ENCODE results near the gene MFSD8. TPM values are rescaled to one million over a fixed set of nuclear protein-coding genes. Genes with fewer than 3 reads are reported as not detected.
A peak's percentile ranks its signal among the peaks of the same experiment; 100 is the strongest.

Gene MFSD8
- polyA plus RNA-seq, 1 donor (not counting 4 experiments of a cell fraction or from before 2014, with no cell fraction given): 19.0 TPM

DNA sequence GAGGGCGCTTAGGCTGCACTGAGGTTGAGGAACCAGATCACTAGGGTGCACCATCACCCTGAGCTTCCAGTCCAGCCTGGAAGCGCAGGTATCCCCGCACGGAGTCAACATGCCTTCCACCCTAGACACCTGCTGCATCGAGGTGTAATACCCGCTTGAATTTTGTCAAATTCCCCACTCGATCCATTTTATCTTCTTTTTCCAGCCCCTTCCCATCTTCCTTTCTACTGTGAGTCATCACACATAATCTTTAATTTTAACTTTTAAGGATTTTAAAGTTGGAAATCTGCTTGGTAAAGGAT is 83.5 kb downstream of the MFSD8 start:
- TF ChIP-seq, protein P1, sequence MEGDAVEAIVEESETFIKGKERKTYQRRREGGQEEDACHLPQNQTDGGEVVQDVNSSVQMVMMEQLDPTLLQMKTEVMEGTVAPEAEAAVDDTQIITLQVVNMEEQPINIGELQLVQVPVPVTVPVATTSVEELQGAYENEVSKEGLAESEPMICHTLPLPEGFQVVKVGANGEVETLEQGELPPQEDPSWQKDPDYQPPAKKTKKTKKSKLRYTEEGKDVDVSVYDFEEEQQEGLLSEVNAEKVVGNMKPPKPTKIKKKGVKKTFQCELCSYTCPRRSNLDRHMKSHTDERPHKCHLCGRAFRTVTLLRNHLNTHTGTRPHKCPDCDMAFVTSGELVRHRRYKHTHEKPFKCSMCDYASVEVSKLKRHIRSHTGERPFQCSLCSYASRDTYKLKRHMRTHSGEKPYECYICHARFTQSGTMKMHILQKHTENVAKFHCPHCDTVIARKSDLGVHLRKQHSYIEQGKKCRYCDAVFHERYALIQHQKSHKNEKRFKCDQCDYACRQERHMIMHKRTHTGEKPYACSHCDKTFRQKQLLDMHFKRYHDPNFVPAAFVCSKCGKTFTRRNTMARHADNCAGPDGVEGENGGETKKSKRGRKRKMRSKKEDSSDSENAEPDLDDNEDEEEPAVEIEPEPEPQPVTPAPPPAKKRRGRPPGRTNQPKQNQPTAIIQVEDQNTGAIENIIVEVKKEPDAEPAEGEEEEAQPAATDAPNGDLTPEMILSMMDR (optimal IDR thresholded peaks at IDR 0.05 in 1 of 3, IDR thresholded peaks at IDR 0.05 in 1 of 3, conservative IDR thresholded peaks at IDR 0.05 in 1 of 3; ENCODE audit: extremely low read depth in 1 of 3, insufficient read depth in 2 of 3, low read length in 3 of 3): peak in 1 of 3 experiments; percentile 50
- TF ChIP-seq EZH2 (IDR thresholded peaks at IDR 0.05; ENCODE audit: low read length): no peak
- no peak for DNase-seq (ENCODE audit: low read depth, low spot score)
- peaks cover 0 to 7% of the 10 kb centered on the region in 2 experiments for H3K36me3 ChIP-seq (ENCODE audit: control insufficient read depth in 2 of 2, extremely low read depth in 1 of 2, insufficient read depth in 2 of 2, low read length in 2 of 2)
- dilution Hi-C loops (cut with MboI; ENCODE audit: extremely low pct_ligation_motif_present, low sequenced_read_pairs): no loop called here
- H2AFZ ChIP-seq (ENCODE audit: control insufficient read depth, low read length): peak overlapping the region; percentile 98
- H3K9me3 ChIP-seq (ENCODE audit: control insufficient read depth, low read depth, low read length): no peaks in the 10 kb centered on the region
- no peaks in the 10 kb centered on the region for H3K27me3 ChIP-seq (ENCODE audit: control insufficient read depth, extremely low read depth, insufficient read depth, low read length)
- peaks cover 25% of the 10 kb centered on the region for H3K79me2 ChIP-seq (ENCODE audit: control insufficient read depth, insufficient read depth, low read length)
- peak overlapping the region; percentile 88 for H3K4me2 ChIP-seq (ENCODE audit: control insufficient read depth, extremely low read depth, insufficient read depth, low read depth, low read length)
- H3K9ac ChIP-seq (ENCODE audit: control insufficient read depth, extremely low read depth, insufficient read depth, low read length): peak overlapping the region; percentile 94
- H4K20me1 ChIP-seq (ENCODE audit: control insufficient read depth, extremely low read depth, insufficient read depth, low read length): no peaks in the 10 kb centered on the region
- no peak for FAIRE-seq
- H3K4me1 ChIP-seq (ENCODE audit: control insufficient read depth, extremely low read depth, insufficient read depth, low read length): peaks cover 7% of the 10 kb centered on the region
- H3K27ac ChIP-seq (ENCODE audit: control insufficient read depth, insufficient read depth, low read length): peak overlapping the region; percentile 94
- H3K4me3 ChIP-seq (ENCODE audit: control insufficient read depth in 2 of 3, extremely low read depth in 1 of 3, insufficient read depth in 2 of 3, low read depth in 1 of 3, low read length in 3 of 3): peak overlapping the region; percentile 82 to 93 (median 91)
- H3K9me1 ChIP-seq (ENCODE audit: control insufficient read depth, extremely low read depth, insufficient read depth, low read length): no peaks in the 10 kb centered on the region

DNA sequence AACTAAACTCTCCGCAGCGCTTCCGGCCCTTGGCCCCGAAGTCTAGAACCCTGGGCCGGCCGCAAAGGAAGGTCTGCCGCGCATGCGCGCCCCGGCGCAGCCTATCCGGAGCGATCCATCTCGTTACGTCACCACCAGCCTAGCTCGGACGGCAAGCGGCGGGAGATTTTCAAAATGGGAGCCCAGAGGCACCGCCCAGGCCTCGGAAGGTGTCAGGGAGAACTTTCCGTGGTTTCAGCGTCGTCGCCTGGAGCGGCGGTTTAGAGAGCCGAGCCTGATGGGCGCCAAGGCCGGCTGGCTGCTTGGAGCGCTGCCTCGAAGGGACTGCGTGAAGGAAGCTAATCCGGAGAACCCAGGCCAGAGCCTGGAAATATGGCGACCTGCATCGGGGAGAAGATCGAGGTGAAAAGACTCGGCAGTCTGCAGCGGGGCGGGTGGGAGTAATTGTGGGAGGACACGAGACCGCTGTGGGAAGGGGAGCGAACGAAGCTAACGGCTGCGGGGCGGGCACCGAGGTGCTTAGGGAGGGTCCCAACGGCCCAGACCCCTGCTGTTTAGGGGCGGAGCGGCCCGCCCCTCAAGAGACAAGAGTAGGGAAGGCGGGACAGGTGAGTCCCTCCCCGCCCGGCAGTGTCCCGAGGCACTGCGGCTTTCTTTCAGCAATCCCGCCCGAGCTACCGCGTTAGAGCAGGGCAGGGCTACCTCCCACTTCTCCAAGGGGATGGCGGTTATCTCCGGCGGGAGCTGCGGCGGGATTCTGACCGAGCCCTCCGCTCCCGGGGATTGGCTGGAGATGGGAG is 84.0 kb downstream of the MFSD8 start, which contains the start of gene PLK4:
Gene PLK4, plus strand, starts transcription at position 131 of the 800 bp plus-strand sequence. Its CDS starts 242 bp downstream, at position 373.
- H4K20me1 ChIP-seq (ENCODE audit: control insufficient read depth, extremely low read depth, insufficient read depth, low read length): no peaks in the 10 kb centered on the region
- peak within 1 kb of the TSS; percentile 98 for H2AFZ ChIP-seq (ENCODE audit: control insufficient read depth, low read length)
- H3K27ac ChIP-seq (ENCODE audit: control insufficient read depth, insufficient read depth, low read length): peak within 1 kb of the TSS; percentile 94
- TF ChIP-seq, protein P1 (optimal IDR thresholded peaks at IDR 0.05 in 1 of 3, IDR thresholded peaks at IDR 0.05 in 1 of 3, conservative IDR thresholded peaks at IDR 0.05 in 1 of 3; ENCODE audit: extremely low read depth in 1 of 3, insufficient read depth in 2 of 3, low read length in 3 of 3): no peak
- TF ChIP-seq EZH2 (IDR thresholded peaks at IDR 0.05; ENCODE audit: low read length): no peak
- no peaks in the 10 kb centered on the region for H3K27me3 ChIP-seq (ENCODE audit: control insufficient read depth, extremely low read depth, insufficient read depth, low read length)
- DNase-seq (ENCODE audit: low read depth, low spot score) (peak; percentile 49), FAIRE-seq (peak; percentile 66)
- H3K4me1 ChIP-seq (ENCODE audit: control insufficient read depth, extremely low read depth, insufficient read depth, low read length): peaks cover 7% of the 10 kb centered on the region
- dilution Hi-C loops (cut with MboI; ENCODE audit: extremely low pct_ligation_motif_present, low sequenced_read_pairs): no loop called here
- peaks cover 23% of the 10 kb centered on the region for H3K79me2 ChIP-seq (ENCODE audit: control insufficient read depth, insufficient read depth, low read length)
- H3K9me1 ChIP-seq (ENCODE audit: control insufficient read depth, extremely low read depth, insufficient read depth, low read length): no peaks in the 10 kb centered on the region
- H3K4me3 ChIP-seq (ENCODE audit: control insufficient read depth in 2 of 3, extremely low read depth in 1 of 3, insufficient read depth in 2 of 3, low read depth in 1 of 3, low read length in 3 of 3): peak within 1 kb of the TSS; percentile 82 to 93 (median 91)
- no peaks in the 10 kb centered on the region for H3K9me3 ChIP-seq (ENCODE audit: control insufficient read depth, low read depth, low read length)
- peaks cover 0 to 6% of the 10 kb centered on the region in 2 experiments for H3K36me3 ChIP-seq (ENCODE audit: control insufficient read depth in 2 of 2, extremely low read depth in 1 of 2, insufficient read depth in 2 of 2, low read length in 2 of 2)
- peak within 1 kb of the TSS; percentile 88 for H3K4me2 ChIP-seq (ENCODE audit: control insufficient read depth, extremely low read depth, insufficient read depth, low read depth, low read length)
- peak within 1 kb of the TSS; percentile 94 for H3K9ac ChIP-seq (ENCODE audit: control insufficient read depth, extremely low read depth, insufficient read depth, low read length)
